Erythroblast (primary cell): ENCODE data around the gene THADA.
"Not testable (repeated sequence)": the region's sequence is repeated elsewhere in the genome, so short reads cannot be mapped to it uniquely, and the experiment has no call there.

Experiments
- DNase-seq, 2 experiments: peaks; one replicate each; lab custom pipeline; 2025; lab: John Stamatoyannopoulos, UW
- GATA1 ChIP-seq: IDR thresholded peaks from 2 replicates; pipeline ENCODE4 v1.6.1; 2011; ENCODE audit warnings: low read depth, mild to moderate bottlenecking, control low read depth, low read length, moderate library complexity
- POLR2A ChIP-seq: IDR thresholded peaks from 2 replicates; pipeline ENCODE4 v1.6.1; 2011; ENCODE audit warnings: mild to moderate bottlenecking, low read length

Gene THADA

DNA sequence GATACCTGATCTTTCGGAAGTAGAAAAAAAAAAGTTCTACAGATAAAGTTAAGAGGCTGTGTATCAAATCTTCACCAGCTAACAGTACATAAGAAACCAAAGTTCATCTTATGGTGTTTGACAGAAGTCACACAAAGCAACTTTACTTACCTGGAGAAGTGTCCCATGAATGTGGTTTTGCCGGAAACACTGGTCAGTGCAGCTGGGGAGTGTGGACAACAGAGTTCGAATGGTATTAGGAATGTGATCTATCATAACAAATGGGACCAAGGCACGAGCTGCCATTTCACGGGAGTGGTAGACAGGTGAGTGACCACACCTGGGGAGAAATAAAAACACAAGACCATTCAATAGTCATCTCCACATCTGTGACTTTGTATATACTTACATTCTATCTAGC is 198.0 kb downstream of the THADA start:
- TF ChIP-seq POLR2A, result no peak
- no peak for TF ChIP-seq GATA1
- no peak for DNase-seq

DNA sequence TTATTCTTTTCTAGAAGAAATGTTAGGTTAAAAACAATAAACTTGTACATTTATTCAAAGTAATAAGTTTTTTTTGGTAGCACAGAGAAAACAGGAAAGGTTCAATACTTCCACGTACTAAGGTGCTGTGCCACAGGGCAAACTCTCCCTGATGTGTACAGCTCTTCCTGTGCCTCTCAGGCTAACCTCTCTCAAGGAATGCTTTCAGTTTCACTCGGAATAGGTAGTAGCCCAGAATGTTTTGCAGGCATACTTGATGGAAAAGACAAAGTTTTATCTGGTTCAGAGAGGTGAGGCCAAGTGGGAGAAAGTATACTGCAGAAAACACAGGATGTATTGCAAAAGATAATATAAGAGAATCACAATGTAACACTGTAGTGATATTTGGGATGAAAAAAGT is 198.4 kb downstream of the THADA start:
- DNase-seq, result no peak
- no peak for TF ChIP-seq POLR2A
- TF ChIP-seq GATA1, result no peak

DNA sequence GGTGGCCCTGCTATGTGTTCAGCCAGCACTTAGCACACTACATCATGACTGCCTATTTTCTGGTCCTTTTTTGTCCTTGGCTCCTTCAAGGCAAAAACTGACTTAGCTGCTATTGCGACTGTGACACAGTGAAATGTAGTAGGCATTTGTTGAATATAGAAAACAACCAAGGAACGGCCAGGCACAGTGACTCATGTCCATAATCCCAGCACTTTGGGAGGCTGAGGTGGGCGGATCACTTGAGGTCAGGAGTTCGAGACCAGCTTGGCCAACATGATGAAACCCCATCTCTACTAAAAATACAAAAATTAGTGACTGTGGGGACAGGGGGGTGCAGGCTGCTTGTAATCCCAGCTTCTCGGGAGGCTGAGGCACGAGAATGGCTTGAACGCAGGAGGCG is 199.5 kb downstream of the THADA start:
- DNase-seq, result not testable (repeated sequence)

DNA sequence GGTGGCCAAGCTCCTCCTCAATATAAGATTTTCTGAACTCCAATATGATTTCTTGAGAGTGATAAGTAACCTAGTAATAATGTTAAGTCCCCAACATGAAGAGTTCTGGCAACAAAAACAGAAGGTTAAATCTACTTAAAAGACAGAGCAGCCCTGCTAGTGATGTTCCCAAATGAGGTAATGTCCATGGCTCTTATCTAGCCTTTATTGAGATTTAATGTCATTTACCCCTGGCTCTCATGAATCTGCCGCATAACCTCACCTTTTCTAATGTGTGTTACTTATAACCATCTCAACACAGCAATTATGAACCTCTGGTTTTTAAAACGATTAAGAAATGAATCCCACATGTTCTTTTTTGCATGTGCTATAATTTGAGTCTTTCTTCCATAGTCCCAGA is 201.9 kb downstream of the THADA start:
- TF ChIP-seq GATA1 (no peak), POLR2A (no peak)
- DNase-seq, result no peak

DNA sequence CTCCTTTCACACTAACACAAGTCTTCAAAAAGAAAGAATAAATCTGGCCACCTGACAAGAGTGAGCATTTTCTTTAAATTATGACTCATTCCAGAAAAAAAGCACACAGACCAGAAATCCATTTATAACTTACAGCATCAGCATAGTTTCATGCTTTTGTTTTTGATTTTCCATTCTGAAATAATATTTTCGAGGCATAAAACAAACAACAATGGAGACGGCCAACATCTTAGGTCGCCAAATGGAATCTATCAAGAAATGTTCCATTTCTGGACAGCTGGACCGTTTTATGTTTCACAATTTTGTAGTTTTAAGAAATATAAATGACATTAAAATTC is 204.0 kb downstream of the THADA start:
- DNase-seq, result no peak
- TF ChIP-seq GATA1 (no peak), POLR2A (no peak)

DNA sequence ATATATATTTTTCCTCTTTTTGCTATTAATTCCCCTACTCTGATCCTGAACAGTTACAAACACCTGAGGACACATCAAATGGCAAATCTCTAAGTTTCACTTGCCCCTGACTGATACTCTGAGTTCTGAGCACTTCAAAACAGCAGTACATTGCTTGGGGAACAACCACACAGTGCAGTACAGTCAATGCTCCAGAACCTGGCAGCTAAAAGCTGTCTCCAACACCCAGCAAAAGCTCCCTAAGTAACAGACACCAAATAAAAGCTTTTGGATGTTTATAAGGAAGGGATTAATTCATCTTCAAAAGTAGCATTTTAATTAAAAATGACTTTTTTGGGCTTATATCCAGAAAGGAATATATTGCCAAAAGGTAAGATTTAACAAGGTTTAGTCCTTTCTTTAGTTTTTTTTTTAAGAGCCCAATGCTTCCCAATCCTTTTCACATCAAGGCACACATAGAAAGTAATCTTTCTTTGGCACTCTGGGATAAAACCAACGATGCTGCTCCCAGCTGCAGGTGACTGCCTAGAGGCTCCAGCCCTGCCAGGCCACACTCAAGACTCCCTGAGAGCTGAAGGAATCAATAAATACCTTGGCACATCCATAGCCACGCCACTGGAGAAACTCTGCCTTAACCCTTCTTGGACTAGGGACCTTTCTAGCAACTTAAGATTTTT is 204.5 kb downstream of the THADA start:
- TF ChIP-seq GATA1 (no peak), POLR2A (no peak)
- DNase-seq, result no peak

DNA sequence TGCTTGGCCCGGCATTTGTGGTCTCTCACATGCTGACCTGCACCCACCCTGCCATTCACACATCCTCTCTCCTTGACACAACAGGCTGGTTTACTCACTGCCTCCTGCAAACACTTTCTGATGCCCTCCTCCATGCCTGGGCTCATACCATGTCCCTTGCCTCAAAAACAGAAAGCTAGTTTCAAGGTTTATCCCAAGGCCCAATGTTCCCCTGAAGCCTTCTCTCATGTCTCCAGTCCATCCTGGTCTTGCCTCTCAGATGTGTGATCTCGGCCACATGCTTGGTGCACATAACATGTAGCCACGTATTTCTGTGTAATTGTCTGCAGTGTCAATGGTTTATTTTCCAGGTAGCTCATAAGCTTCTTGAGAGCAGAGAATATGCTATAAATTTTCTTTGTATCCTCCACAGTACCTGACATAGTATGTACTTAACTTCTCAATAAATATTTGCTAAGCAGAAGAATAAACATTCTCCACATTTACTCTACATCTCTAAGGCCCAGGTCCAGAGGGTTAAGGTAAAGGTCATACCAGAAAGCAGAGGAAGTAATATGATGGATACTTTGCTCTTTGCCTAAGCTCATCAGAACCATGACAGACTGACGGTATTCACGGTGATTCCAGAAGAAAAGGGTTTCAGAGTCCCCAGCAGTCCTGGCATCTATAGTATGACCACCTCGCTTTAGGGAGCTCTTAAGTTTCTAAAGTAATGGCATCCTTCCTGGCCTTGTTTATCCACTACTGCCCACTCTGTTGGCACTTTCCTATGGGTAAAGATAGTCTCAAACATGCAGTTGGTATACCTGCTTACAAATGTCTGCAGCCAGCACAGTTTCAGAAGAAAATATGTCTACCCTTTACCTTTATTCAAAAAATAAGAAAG is 206.0 kb downstream of the THADA start:
- no peak for DNase-seq
- TF ChIP-seq GATA1 (no peak), POLR2A (no peak)

DNA sequence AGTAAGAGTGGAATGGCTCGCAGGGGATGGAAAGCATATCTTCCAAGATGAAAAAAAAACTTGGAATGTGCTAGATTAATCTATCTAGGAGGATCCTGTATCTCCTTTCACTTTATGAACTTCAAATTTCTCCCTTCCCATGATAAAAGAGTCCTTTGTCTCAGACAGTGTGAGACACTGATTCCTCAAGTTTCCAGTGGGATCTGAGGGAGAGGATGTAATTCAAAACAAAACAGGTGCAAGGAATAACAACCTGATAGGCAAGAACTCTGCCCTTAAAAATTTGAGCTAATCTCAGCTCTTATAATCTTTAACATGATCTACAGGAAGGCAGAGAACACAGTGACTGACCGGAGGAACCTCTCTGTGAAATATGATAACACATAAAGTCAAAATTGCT is 207.5 kb downstream of the THADA start:
- DNase-seq, result no peak
- TF ChIP-seq POLR2A, result no peak

DNA sequence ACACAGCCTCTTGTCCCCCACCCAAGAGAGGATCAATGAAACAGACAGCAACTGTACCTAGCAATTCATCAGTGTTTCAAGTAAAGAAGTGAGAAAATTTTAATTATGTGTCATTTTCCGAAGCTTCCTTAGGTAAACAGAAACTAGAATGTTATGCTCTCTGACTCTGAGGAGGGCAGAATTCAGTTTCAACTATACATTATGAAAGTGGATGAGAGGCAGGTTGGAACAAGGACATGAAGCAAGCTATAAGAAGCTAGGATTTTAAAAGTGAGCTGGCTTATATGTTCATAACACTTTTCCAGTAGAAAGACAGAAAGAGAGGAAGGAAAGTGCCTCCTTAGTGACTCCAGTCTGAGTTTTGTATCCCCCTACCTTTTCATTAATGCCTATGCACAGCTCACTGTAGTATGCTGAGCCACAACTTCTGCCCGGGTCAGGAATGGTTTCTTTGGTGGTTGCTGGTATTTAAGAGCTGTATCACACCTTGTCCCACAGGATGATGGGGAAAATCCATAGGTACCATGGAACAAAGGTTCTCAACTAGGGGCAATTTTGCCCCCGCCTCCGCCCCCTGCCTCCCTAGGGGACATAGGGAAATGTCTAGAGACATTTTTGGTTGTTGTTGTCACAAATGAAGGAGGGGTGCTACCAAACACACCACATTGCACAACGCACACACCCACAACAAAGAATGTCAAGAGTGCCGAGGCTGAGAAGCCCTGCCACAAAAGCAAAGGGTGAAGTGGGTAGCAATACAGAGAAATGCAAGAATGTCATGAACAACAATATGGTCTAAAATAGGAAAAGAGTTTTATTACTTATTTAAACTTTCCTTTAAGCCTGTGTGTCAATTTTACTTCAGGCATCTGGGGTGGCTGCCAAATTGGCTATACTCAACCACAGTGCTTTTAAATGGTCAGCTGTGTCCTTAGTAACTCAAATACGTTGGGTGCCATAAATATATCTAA is 208.5 kb downstream of the THADA start:
- no peak for DNase-seq
- TF ChIP-seq GATA1, result no peak
- no peak for TF ChIP-seq POLR2A

DNA sequence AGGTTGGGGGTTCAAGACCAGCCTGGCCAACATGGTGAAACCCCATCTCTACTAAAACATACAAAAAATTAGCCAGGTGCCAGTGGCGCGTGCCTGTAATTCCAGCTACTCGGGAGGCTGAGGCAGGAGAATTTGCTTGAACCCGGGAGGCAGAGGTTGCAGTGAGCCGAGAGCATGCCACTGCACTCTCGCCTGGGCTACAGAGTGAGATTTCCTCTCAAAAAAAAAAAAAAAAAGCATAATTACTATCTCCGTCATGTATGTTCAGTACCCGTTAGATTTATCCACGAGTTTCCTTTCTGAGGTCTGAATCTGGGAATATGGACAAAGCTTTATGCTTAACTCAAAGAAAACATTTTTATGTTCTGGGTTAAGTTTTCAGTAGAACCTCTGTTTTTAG is 209.2 kb downstream of the THADA start:
- not testable (repeated sequence) for DNase-seq

DNA sequence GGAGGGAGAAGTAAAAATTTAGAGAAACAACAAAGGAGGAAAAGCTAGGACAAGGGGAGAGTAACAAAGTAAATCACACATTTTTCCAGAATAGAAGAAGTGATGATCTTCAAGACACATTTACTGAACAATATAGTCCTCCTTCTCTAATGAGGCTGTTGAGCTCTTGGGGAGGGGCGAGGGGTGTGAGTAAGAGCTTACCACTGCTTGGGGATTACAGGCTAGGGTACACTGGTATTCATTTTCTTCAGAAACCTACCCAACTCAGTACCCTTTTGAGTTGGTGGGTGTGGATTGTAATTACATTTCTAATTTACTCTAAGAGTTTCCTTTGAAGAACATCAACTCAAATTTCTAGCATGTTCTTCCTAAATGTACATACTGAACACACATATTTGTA is 211.7 kb downstream of the THADA start:
- TF ChIP-seq GATA1 (no peak), POLR2A (no peak)
- DNase-seq, result no peak

DNA sequence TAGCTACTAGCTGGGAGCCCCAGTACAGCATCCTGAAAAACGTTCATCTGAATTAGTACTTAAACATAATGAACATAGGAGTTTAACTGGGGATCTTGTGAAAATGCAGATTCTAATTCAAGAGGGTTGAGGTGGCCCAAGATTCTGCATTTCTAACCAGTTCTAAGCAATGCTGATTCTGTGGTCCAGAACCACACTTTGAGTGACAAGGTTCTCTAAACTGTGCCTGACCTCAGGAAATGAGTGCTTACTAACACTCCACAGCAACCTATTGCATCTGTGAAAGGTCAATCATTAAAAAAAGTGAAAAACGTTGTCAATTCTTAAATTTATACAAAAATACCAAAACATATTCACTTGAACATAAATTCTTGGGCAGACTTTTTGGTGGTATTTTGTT is 212.3 kb downstream of the THADA start:
- no peak for TF ChIP-seq POLR2A
- TF ChIP-seq GATA1, result no peak
- DNase-seq, result no peak

DNA sequence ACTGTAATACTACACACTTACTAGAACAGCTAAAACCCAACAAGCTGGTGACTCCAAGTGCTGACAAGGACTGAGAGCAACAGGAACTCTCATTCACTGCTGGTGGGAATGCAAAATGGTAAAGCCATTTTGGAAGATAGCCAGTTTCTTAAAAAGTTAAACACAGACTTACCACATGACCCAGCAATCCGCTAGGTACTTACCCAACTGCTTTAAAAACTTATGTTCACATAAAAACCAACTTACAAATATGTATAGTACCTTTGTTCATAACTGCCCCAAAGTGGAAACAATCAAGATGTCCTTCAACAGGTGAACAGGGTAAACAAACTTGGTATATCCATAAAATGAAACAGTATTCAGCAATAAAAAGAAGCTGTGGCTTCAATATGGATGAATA is 216.3 kb downstream of the THADA start:
- no peak for DNase-seq
- TF ChIP-seq GATA1 (no peak), POLR2A (no peak)

DNA sequence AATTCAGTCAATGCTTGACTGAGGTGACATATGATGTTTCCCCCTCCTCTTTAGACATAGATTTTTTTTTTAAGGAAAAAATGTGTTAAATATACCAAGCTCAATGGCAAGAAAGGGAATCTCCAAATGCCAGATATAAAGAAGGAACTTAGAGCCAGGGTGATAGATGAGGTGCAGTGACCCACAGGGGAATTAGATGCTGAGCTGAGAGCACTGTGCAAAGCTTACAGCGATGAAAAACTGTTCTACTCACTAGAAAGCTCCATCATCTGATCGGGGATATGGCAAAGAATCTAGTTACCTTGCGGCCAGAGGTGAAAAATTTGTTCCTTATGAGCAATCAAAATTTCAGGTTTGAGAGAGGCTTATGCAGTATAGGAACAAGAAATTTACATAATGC is 218.5 kb downstream of the THADA start:
- TF ChIP-seq POLR2A, result no peak
- no peak for TF ChIP-seq GATA1
- no peak for DNase-seq
